GM18867 (cell line): ENCODE results near the gene SH3GL1.

Source experiments
- ATAC-seq: cut with Tn5 transposase; IDR thresholded peaks from one replicate; pipeline ENCODE4 v1.9.1; 2021; ENCODE audit warnings: mild to moderate bottlenecking, moderate library complexity; ENCODE audit not compliant: unreplicated experiment

The SH3GL1 gene

DNA sequence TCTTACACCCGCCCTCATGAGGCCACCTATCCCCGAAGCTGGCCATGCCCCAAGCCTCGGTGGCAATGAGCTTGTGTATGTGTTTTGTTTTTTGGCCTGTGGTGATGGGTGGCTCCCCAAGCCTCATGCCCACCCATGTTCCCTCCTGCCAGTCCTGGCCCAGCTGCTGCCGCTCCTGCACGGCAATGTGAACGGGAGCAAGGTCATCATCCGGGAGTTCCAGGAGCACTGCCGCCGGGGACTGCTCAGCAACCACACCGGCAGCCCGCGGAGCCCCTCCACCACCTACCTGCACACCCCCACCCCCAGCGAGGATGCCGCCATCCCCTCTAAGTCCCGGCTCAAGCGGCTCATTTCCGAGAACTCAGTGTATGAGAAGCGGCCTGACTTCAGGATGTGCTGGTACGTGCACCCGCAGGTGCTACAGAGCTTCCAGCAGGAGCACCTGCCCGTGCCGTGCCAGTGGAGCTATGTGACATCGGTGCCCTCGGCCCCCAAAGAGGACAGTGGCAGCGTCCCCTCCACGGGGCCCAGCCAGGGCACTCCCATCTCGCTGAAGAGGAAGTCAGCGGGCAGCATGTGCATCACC lies 32.7 kb upstream of the SH3GL1 start:
- ATAC-seq: no peak

DNA sequence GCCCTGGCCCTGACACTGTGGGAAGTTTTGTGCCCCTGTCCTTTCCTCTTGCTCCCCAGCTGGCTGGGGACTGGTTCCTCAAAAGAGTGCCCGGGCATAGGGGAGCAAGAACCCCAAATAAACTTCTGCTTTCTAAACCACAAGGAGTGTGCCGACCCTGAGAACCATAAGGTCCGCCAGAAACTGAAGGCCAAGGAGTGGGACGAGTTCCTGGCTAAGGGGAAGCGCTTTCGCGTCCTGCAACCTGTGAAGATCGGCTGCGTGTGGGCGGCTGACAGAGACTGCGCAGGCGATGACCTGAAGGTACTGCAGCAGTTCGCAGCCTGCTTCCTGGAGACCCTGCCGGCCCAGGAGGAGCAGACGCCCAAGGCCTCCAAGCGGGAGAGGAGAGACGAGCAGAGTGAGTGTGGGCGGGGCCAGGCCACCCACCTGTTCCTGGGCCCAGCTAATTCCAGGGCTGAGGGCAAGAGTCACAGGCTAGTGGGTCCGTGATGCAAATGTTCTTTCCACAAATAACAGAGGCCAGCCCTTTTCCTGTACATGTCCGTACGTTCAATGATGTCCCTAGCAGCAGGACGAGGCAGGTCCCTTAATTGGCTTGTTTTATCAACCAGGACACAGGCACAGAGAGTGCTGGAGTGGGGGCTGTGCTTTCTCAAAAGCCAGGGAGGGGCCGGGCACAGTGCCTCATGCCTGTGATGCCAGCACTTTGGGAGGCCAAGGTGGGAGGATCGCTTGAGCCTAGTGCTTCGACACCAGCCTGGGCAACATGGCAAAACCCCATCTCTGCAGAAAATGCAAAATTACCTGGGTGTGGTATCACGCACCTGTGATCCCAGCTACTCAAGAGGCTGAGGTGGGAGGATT lies 31.7 kb upstream of the SH3GL1 start:
- no peak for ATAC-seq

DNA sequence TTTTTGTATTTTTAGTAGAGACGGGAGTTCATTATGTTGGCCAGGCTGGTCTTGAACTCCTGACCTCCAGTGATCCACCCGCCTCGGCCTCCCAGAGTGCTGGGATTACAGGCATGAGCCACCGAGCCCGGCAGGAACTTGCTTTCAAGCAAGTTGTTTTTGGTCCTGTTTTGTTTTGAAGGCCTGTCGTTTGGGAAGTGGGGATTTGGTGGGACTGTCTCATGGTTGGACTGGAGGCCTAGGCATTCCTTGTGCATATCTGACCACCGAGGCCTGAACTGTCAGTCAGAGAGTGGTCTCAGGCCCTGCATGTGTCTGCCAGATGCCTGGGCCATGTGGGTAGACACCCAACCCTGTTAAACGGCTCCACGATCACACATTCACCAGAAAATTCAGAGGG lies 30.9 kb upstream of the SH3GL1 start:
- no peak for ATAC-seq

DNA sequence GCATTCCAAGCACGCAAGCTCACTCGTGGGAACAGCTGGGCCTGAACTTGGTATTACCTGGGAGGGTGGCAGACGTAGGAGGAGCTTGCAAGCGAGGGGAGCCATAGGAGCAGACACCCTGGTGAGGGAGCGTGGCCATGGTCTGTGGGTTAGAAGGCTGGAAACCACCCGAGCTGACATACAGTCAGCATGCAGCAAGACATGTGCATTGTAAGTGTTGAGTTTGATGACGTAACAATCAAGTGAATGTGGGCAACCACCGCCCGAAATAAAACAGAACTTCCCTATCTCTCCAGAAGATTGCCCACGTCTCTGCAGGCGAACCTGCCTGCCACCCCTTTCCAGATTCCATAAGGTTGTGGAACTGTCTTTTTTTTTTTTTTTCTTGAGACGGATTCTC lies 30.4 kb upstream of the SH3GL1 start:
- ATAC-seq: no peak

DNA sequence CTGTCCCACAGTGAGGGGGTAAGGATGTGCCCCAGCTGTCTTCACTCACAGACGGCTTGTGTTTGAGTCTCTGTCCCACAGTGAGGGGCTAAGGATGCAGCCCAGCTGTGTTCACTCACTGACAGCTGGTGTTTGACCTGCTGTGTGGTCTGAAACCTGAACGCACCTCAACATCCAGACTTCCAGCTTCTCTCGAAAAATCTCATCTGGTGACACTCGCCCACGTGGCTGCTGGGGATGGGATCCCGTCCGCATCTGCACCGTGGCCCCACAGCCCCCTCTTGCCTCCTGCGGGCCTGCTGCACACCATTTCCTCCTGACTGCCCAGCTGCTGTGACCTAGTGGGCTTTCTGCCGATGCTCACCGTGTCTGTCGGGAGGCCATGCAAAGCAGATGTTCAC lies 29.4 kb upstream of the SH3GL1 start:
- ATAC-seq: no peak

DNA sequence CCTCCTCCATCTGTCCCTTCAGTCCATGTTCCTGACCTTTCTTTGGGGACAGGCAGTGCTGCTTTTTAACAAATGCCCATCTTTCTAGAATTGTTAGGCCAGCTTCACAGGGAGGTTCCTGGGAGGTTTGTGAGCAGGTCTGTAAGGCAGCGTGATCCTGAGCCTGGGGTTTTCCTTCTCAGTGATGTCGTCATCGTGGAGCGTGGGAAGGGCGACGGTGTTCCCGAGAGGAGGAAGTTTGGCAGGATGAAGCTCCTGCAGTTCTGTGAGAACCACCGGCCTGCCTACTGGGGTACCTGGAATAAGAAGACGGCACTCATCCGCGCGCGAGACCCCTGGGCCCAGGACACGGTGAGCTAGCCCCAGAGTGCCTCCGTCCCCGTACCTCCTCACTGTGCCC lies 28.9 kb upstream of the SH3GL1 start:
- ATAC-seq: no peak

DNA sequence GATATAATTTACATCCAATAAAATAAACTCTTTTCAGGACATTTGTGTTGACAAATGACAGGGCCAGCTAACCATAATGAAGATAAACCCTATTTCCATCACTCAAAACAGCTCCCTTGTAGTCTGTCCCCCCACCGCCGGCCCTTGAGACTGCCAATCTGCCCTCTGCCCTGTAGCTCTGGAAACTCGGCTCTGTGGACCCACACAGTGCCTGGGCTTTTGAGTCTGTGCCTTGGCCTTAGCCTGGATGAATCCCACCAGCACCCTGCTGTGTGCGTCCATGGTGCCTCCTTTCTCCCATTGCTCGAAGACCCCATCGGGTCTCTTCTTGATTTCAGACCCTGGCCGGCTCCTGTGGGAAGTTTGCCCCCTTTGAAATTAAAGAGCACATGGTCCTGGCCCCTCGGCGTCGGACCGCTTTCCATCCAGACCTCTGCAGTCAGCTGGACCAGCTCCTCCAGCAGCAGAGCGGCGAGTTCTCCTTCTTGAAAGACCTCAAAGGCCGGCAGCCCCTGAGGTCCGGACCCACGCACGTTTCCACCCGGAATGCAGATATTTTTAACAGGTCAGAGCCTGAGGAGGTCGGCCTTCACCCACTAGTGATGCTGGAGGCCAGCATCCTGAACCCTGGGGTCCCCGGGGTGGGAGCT lies 28.1 kb upstream of the SH3GL1 start:
- ATAC-seq: no peak

DNA sequence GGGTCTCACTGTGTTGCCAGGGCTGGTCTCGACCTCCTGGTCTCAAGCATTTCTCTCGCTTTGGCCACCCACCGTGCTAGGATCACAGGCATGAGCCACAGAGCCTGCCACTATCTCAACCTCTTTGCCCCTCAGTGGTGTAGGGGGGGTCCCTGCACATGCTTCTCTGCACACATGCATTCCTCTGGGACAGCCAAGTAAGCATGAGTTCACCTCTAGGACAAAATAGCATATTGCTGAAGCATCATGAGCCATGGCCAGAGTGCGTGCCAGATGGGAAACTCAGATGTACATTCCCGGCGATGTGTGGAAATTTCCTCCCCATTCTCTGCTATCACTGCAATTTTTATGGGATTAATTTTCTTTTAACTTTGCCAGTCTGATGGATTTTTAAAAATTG lies 25.2 kb upstream of the SH3GL1 start:
- ATAC-seq: no peak

DNA sequence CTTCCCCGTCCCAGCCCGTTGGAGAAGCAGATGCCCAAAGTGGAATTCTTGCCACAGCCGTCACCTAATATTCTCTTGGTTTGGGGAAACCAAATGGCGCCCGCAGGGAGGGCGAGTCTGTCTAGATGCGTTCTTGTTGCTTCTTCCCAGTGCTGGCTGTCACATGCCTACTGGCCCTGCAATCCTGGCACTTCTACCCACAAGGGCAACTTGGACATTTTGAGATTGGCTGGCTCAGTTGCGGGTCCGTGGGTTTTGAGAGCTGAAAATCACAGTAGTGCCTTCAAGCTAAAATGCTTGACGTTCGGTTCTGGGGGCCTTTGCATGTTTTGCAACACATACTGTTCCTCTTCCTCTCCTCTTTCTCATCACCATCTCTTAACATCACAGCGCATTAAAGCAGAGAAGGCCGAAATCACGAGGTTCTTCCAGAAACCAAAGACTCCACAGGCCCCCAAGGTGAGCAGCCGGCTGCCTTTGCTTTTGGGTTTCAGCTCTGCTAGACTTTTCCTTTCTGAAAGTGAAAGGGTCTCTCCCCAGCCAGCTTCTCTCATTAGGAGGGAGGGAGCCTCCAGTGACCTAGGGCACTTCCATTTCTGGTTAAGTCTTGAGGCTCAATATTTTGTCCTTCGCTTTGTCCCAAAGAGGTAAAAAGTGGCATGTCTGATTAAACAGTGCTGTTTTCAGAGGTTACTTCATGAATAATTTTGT lies 23.2 kb upstream of the SH3GL1 start:
- ATAC-seq: no peak

DNA sequence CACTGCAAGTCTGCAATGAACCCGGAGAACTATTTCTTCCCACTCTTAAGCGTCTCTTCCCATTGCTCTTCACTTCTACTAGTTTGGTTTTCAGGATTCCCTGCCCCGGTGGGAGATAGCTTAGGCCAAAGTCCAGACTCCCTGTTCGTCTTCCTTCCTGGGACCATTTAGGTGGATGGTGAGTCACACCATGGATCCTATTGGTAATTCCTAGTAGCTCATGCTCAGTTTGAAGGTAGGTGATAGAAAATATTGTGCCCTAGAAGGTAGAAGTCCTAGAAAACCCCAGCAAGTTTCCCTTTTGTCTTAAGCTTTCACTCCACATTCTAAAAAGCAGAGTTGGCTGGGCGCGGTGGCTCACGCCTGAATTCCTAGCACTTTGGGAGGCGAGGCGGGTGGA lies 15.9 kb upstream of the SH3GL1 start:
- no peak for ATAC-seq

DNA sequence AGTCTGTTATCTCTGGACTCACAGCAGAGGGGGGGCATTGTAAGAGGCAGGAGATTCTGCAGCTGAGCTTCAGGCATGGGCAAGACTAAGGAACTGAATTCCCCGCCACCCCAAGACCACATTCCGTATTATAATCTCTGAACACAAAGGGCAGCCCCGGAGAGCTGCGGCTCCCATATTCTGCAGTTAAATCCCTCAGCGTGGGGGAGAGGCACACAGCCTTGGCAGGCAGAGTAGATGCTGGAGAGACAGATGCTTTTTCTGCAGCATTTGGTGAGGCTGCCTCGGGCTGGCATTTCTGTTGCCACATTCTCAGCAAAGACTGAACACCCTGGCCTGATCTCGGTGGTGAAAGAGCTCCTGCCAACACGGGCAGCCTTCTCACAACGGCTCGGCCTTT lies 15.0 kb upstream of the SH3GL1 start:
- no peak for ATAC-seq

DNA sequence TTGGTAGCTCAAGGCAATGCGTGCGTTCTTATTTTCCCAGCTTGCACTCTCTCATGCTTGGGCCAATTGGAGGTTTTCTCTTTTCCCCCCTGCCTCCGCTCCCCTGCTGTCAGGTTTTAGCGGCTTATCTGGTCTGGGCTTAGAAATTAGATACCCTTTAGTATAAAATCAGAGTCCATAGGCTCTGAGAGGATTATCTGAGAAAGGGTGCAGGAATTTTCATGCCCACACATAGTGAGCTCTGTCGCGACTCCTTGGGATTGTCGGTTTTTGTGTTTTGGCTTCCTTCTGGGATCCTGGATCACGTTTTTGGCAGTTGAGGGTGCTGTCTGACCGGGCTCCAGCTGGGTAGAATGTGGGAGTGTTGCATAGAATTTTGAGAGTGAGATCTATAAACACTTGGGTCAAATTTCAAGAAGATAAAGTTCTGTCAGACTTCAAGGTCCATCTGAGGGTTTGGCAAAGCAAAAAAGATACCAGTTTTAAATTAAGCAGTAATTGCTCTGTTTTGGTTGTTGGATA lies 14.5 kb upstream of the SH3GL1 start:
- ATAC-seq: no peak

DNA sequence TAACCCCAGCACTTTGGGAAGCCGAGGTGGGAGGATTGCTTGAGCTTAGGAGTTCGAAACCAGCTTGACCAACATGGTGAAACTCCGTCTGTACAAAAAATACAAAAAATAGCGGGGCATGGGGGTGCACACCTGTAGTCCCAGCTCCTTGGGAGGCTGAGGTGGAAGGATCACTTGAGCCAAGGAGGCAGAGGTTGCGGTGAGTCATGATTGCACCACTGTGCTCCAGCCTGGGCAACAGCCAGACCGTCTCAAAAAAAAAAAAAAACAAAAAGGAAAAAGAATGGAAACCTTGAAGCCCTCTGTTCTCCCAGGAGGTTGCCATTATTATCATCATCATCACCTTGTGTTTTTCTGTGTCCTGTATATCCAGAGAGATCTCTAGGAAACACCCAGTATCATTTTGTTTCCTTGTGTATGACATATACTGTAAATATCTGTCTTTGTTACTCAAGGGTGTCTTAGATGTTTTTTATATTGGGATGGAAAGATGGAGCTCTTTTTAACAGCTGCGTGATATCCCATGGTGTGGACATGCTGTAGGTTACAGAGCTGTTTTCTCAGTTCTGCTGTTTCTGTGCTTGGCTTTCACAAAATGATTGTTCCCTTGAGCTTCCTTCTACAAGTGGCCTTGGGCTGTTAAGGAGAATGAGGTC lies 13.9 kb upstream of the SH3GL1 start:
- ATAC-seq: no peak

DNA sequence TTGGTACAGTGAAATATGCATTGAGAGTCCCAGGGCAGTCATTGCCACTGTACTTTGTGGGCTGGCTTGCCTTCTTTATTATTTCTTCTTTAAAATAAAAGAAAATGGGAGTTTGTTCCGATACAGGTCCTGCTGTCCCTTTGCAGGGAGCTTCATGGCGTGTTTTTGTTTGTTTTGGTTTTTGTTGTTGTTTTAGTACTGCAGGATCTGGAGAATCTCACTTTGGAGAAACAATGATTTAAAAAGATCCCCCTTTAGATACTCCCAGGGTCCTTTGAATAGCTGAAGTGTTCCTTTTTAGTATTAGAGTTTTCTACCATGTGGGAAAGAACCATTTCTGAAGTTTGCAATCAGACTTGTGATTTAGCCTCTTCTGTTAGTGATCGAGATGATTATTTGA lies 13.2 kb upstream of the SH3GL1 start:
- no peak for ATAC-seq

DNA sequence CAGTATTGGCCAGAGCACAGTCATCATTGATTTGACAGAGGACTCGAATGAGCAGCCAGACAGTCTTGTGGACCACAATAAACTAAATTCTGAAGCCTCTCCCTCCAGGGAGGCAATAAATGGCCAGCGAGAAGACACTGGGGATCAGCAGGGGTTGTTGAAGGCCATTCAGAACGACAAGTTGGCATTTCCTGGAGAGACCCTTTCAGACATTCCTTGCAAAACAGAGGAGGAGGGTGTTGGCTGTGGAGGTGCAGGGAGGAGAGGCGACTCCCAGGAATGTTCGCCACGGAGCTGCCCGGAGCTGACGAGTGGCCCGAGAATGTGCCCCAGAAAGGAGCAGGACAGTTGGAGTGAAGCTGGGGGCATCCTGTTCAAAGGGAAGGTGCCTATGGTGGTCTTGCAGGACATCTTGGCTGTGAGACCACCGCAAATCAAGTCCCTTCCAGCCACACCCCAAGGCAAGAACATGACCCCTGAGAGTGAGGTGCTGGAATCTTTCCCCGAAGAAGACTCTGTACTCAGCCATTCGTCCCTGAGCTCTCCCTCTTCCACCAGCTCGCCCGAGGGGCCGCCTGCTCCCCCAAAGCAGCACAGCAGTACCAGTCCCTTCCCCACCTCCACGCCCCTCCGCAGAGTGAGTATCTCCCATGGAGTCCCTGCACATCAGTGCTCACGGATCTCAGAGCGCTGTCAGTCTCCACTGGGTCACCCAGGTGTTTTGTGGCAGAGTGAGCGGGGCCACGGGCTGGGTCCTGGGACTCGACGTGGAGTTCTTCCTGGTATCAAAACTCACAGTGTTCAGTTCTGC lies 9.0 kb upstream of the SH3GL1 start:
- no peak for ATAC-seq

DNA sequence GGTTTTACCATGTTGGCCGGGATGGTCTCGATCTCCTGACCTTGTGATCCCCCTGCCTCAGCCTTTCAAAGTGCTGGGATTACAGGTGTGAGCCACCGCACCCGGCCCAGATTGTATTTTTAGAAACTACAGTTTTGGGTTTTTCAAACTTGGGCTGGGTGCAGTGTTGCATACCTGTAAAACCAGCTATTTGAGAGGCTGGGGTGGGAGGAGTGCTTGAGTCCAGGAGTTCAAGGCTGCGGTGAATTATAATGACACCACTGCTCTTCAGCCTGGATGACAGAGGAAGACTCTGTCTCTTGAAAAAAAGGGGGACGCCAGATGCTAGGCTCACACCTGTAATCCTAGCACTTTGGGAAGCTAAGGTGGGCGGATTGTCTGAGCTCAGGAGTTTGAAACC lies 6.3 kb upstream of the SH3GL1 start:
- no peak for ATAC-seq

DNA sequence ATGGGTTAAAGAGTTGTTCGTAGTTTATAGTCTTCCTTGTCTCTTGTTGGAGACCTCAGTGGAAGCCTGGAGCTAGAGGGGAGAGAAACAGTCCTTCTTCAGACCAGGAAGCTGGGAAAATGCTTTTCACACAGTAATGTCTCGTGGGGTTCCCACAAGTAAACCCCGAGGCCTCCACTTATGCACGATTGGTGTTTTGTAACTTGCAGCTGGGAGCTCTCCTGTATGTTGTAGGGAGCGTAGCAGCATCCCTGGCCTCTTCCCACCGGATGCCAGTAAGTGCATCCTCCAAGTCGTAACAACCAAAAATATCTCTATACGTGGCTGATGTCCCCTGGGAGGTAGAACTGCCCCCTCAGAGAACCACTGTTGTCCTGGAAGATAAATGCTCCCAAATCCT lies 5.6 kb upstream of the SH3GL1 start:
- no peak for ATAC-seq

DNA sequence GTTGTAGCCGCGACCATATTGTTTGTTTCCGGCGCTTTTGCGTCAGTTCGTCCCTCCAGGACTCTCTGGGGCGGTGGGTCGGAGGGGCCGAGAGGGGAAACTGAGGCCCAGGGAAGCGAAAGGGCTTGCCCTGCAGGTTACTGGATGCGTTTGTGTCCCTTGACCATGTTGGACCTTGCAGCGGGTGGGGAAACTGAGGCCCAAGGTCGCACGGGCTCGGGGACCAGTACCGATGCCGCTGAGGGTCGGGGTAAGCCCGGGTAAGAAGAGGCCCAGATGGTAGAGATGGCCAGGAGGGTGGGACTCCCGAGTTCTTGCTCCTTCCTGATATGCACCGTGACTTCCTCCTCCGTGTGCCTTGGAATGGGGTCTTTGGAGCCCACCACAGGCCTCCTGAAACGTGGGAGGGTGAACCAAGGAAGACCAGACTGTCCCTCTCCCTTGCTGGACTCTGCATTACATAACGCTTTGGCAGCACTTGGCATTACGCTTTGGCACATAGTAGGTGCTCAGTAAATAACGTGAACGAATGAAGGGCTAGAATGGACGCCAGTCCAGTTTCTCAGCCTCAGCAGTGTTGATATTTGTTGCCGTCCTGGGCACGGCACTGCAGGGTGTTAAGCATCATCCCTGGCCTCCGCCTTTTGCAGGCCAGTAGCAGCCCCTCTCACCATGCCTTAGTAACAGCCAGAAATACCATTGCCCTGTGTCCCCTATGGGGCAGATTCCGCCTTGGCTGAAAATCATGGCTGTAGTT lies 2.8 kb upstream of the SH3GL1 start:
- no peak for ATAC-seq
